GM18907 (cell line): ENCODE measurements around the gene FAM162A.
"Not testable (repeated sequence)": the region's sequence is repeated elsewhere in the genome, so short reads cannot be mapped to it uniquely, and the experiment has no call there.

Source experiments
- ATAC-seq: cut with Tn5 transposase; IDR thresholded peaks from one replicate; pipeline ENCODE4 v1.9.1; 2021; ENCODE audit warnings: mild to moderate bottlenecking, moderate library complexity; ENCODE audit not compliant: unreplicated experiment

FAM162A gene

DNA sequence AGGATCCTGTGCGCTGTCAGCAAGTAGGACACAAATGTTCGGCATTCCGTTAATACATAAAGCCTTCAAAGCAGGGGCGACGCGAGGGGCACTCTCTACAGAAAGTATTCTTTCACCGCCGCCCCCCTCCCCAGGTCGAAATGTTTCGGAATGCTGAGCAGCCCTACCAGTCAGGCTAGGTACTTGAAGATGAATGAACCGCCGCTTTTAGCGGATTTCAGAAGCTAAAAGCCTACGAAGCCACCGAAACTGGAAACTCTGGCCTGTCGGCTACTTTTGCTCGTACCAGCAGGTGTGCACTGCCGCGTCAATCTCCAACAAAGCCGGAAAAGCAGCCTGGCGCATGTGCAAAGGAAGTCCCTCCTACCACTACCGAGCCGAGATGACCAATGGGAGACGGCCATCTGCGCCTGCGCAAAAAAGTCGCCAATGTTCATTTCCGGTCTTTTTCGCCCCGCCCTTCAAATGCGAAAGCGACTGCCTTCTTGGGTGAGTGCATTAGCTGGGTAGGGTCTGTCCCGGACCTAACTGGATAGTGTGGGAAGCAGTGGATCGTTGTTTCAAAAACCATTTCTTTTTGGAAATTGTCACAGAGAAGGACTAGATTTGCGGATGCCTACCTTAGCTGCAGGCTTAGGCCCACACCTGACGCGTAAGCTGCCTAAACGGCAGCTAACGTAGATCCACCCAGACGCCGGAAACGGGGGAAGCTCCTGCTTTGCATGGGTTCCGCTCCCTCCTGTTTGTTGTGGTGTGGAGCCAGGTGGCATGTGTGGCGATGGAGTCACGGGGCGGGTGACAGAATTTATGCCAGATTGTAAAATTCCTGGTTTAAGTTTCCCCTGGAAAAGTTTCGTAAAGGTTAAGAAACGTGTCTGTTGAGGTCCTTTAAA, 32.0 kb downstream of the FAM162A start, which contains the start of gene WDR5B:
WDR5B (minus strand) TSS at position 301 of the 893 bp plus-strand sequence. CDS start 534 bp downstream, outside the sequence.
- ATAC-seq, result peak; percentile 85

DNA sequence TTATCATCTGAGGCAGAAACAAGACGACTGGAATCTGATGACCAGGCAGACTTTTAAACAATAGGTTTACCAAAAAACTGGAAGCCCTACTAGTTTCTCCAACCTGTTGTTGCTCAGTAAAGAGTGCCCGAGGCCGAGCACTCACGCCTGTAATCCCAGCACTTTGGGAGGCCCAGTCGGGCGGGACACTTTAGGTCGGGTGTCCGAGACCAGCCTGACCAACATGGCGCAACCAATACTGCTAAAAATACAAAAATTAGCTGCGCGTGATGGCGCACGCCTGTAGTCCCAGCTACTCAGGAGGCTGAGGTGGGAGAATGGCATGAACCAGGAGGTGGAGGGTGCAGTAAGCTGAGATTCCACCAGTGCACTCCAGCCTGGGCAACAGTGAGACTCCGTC, 33.0 kb downstream of the FAM162A start:
- ATAC-seq, result no peak

DNA sequence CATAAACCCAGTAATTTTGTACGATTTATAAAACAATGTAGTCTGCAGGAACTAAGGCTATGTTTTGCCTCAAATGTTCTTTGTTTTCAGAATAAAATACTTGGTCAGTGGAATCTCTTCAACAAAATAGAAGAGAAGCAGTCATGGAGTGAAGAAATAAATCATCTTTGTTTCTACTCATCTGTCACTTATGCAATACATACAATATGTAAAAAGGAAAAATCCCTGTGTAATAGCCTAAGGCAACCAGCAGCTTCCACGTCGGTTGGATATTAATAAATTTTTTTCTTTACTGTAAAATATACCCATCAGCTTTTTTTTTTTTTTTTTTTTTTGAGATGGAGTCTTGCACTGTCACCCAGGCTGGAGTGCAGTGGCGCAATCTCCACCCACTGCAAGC, 37.1 kb downstream of the FAM162A start:
- ATAC-seq, result no peak

GRCh38 chr3:122421836-122422235, 37.9 kb downstream of the FAM162A start:
- no peak for ATAC-seq

- no peak for ATAC-seq
These were observed 44.0 kb downstream of the FAM162A start for GRCh38 chr3:122427857-122428471.

- no peak for ATAC-seq
These were observed 46.4 kb downstream of the FAM162A start for GRCh38 chr3:122430371-122430770.

DNA sequence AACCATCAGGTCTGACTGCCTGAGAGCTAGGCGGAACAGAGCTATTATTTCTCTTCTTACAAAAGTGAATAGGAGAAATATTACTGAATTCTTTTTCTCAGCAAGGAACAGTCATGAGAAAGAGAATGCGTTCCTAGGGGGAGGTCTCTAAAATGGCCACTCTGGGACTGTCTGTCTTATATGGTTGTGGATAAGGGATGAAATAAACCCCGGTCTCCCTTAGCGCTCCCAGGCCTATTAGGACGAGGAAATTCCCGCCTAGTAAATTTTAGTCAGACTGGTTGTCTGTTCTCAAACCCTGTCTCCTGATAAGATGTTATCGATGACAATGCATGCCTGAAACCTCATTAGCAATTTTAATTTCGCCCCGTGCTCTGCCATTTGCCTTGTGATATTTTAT, 52.0 kb downstream of the FAM162A start:
- ATAC-seq, result no peak

GRCh38 chr3:122443090-122443489, 59.1 kb downstream of the FAM162A start:
- ATAC-seq, result no peak

GRCh38 chr3:122443762-122444490, 59.9 kb downstream of the FAM162A start:
- ATAC-seq, result not testable (repeated sequence)

GRCh38 chr3:122444491-122444887, 60.5 kb downstream of the FAM162A start:
- ATAC-seq, result not testable (repeated sequence)

GRCh38 chr3:122448218-122448617, 64.2 kb downstream of the FAM162A start:
- ATAC-seq, result not testable (repeated sequence)

GRCh38 chr3:122451371-122451770, 67.4 kb downstream of the FAM162A start:
- ATAC-seq, result no peak

- ATAC-seq, result no peak
These were observed 72.1 kb downstream of the FAM162A start for GRCh38 chr3:122456074-122456473.

DNA sequence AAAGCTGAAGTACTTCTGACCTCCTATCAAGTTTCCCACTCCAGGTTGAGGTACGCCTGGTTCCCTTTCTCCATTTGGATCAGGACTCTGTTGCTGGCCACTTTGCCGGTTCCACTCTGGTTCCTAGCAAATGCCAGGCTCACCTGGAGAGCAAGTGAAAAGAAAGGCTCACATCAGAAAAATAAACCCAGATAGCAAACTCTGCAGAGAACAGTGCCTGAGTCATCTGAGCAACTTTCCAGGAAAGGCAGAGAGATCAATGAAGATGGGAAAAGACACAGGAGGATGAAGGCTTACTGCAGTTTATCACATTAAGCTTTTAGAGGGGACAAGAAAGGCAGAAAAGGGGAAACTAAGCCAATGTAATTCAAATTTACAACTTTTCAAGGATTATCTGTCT, 73.7 kb downstream of the FAM162A start:
- ATAC-seq, result no peak

GRCh38 chr3:122458992-122459391, 75.0 kb downstream of the FAM162A start:
- ATAC-seq, result no peak

DNA sequence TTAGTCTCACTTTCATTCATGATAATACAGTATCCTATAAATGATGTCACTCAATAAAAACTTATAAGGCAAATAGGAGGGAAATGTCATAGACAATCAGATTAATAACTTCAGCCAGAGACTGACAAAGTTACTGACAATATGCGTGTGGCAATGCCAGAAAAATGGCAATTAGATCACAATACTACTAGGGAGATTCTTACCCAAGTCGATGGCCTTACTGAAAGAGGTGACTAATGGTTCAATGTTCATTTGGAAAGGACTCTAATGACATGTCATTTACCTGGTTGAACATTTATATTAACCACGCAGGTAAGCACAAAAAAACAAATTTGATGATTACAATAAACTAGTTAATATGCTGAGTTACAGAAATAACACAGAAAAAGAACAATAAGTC, 77.8 kb downstream of the FAM162A start:
- no peak for ATAC-seq
